Suppressor macrophage treated with lipopolysaccharide for 4 hours (primary cell): Measurements from ENCODE around the gene RNASE3.
"Not testable (repeated sequence)": the region's sequence is repeated elsewhere in the genome, so short reads cannot be mapped to it uniquely, and the experiment has no call there.

ENCODE experiments used
- DNase-seq: peaks from one replicate; pipeline ENCODE4 v3.0.0-alpha.2; 2020

The RNASE3 gene

GRCh38 chr14:20919038-20919756 is 28.0 kb downstream of the RNASE3 start:
- peak; percentile 65 for DNase-seq

DNA sequence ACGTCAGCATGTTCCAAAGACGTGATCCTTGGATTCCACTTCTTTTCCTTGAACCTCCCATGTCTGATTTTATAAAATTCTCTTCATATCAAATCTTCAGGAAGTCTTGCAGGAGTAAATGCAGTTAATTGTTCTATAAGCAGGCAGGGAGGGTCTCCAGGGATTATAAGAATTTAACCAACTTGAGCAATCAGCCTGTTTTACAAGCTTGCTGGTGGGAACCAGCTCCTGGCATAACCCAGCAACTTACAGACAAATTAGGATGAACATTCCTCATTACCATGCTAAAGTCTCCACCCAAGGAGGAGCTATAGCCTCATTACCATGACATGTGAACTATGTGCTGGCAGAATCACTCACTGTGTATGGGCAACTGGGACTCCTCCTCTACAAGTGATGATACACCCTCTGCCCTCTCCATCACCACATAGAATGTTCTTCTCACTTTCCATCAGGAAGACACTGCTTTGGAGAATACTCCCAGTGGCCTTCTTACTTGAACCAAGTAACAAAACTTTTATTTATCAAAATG is 32.6 kb downstream of the RNASE3 start:
- not testable (repeated sequence) for DNase-seq

GRCh38 chr14:20934148-20934762 is 43.1 kb downstream of the RNASE3 start:
- peak; percentile 30 for DNase-seq

DNA sequence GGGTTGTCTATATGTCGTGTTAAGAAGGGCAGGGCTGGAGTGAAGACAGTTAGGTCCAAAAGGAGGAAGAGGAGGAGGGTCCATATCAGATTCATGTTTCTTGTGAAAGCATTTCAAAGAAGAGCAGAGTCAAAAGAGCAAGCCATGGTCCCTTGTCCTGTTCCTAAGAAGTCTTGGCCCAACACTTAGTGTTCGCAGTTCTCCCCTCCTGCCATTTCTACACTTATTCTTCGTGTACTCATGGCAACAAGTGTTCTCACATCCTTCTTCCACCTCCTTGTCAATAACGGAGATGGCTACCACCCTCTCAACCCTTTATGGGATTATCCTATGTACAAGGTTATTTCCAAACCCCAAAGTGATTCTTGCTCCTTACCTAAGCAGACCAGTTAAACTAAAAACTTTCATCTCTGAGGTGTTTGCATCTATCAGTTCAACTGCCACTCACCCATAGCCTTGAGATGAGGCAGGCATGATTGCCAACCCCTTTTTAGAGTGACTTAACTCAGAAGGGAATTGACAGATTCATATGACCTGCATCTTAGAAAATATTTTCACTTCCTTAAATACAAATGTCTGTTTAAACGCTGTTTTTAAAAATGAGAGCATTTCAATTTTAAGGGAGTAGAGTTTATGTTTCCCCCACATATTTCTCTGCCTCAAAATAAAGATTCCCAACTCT is 44.3 kb downstream of the RNASE3 start:
- DNase-seq = peak; percentile 65
